Left lung (tissue), 10 donors: ENCODE measurements around the gene RNF144B. TPM values are rescaled to one million over a fixed set of nuclear protein-coding genes. Genes with fewer than 3 reads are reported as not detected.
"Not testable (repeated sequence)": the region's sequence is repeated elsewhere in the genome, so short reads cannot be mapped to it uniquely, and the experiment has no call there.

Source experiments
- ATAC-seq: fragments of 200-7000 bp; cut with Tn5 transposase; one replicate; pipeline ENCODE4 v1.9.1; 2020; ENCODE audit warnings: moderate library complexity
- DNase-seq, 4 donors: peaks; one replicate each; pipeline ENCODE4 v3.0.0-alpha.2; 2013 to 2020
- H3K27ac ChIP-seq, 2 donors: fragments of 200-600 bp; sonication (generic) in 1 of 2; one replicate each; pipeline versions ENCODE4 v1.5.0 to v1.8.0; 2020 to 2021
- H3K27me3 ChIP-seq, 2 donors: fragments of 200-600 bp; sonication (generic) in 1 of 2; one replicate each; pipeline versions ENCODE4 v1.5.0 to v1.8.0; 2020 to 2021
- H3K36me3 ChIP-seq, 2 donors: fragments of 200-600 bp; sonication (generic) in 1 of 2; one replicate each; pipeline versions ENCODE4 v1.5.0 to v1.8.0; 2020 to 2021
- H3K4me1 ChIP-seq, 2 donors: fragments of 200-600 bp; one replicate each; pipeline ENCODE4 v1.8.0; 2021
- H3K4me3 ChIP-seq, 2 donors: fragments of 200-600 bp; sonication (generic) in 1 of 2; one replicate each; pipeline versions ENCODE4 v1.5.0 to v1.8.0; 2020 to 2021; ENCODE audit warnings: mild to moderate bottlenecking in 1 of 2
- H3K9me3 ChIP-seq, 2 donors: fragments of 200-600 bp; sonication (generic) in 1 of 2; one replicate each; pipeline versions ENCODE4 v1.5.0 to v1.8.0; 2020 to 2021
- CTCF ChIP-seq, 2 donors: fragments of 200-600 bp; sonication (generic) in 1 of 2; IDR thresholded peaks; one replicate each; pipeline versions ENCODE4 v1.5.0 to v1.8.0; 2021; ENCODE audit warnings: antibody characterized with exemption in 2 of 2
- intact Hi-C, 2 donors: fragments of 100-400 bp; cut with DNase I; formaldehyde crosslinking; loops; one replicate each; pipeline versions ENCODE4 v1.11.2 to v1.14.2; 2022
- polyA plus RNA-seq, 6 donors: library from polyadenylated mRNA; unstranded; fragments of 120-200 nt; gene quantifications; one replicate each; pipeline ENCODE4 v1.2.1, GENCODE V29; 2013; ENCODE audit not compliant: insufficient read length in 6 of 6
- total RNA-seq, 2 donors: library from RNA; stranded (reverse); fragmentation: NEBNext Ultra II Directional; extraction: Animal tissue kit (Norgen Biotek cat#: 25700); gene quantifications; one replicate each; pipeline ENCODE4 v1.2.1, GENCODE V29; 2021
- donor health status: DM: no; HTN: yes; CAD: no.
- donor health status: DM: no; HTN: no; CAD: no.

The RNF144B gene
- total and polyA plus RNA-seq, 8 donors: 13.9 to 74.8 (median 20.1) TPM

- Histone ChIP-seq H3K4me1 (peaks cover 0 to 86% of the 10 kb centered on the region in 2 donors), H3K27ac (peak overlapping the region in 1 of 2 donors; percentile 71), H3K9me3 (no peaks in the 10 kb centered on the region), H3K27me3 (no peaks in the 10 kb centered on the region), H3K4me3 (no peak overlapping the region), H3K36me3 (peaks cover 0 to 45% of the 10 kb centered on the region in 2 donors)
- DNase-seq: no peak
- no peak for TF ChIP-seq CTCF (IDR thresholded peaks at IDR 0.05)
- intact Hi-C loops: no loop called here
- ATAC-seq: peak; percentile 48
Observed at GRCh38 chr6:18405477-18406293, 18.5 kb downstream of the RNF144B start.

GRCh38 chr6:18406955-18407749 lies 20.0 kb downstream of the RNF144B start:
- Histone ChIP-seq H3K4me1 (peaks cover 0 to 84% of the 10 kb centered on the region in 2 donors), H3K4me3 (no peak overlapping the region), H3K9me3 (no peaks in the 10 kb centered on the region), H3K27ac (no peak overlapping the region), H3K27me3 (no peaks in the 10 kb centered on the region), H3K36me3 (peaks cover 0 to 41% of the 10 kb centered on the region in 2 donors)
- no peak for TF ChIP-seq CTCF (IDR thresholded peaks at IDR 0.05)
- no peak for ATAC-seq
- no peak for DNase-seq
- intact Hi-C loops: no loop called here

- peaks cover 0 to 87% of the 10 kb centered on the region in 2 donors for H3K4me1 ChIP-seq
- ATAC-seq, intact Hi-C loops, H3K4me3 ChIP-seq, DNase-seq, H3K27me3 ChIP-seq, H3K9me3 ChIP-seq: not testable (repeated sequence)
- H3K36me3 ChIP-seq: peaks cover 0 to 24% of the 10 kb centered on the region in 2 donors
- peak overlapping the region in 1 of 2 donors; percentile 78 for H3K27ac ChIP-seq
Observed at GRCh38 chr6:18409602-18410001, 22.5 kb downstream of the RNF144B start.

- peak overlapping the region in 1 of 2 donors; percentile 78 for H3K27ac ChIP-seq
Observed at GRCh38 chr6:18410412-18410811, 23.3 kb downstream of the RNF144B start.

GRCh38 chr6:18412068-18412467 lies 24.9 kb downstream of the RNF144B start:
- H3K36me3 ChIP-seq: peaks cover 0 to 24% of the 10 kb centered on the region in 2 donors
- intact Hi-C loops: no loop called here
- no peak overlapping the region for H3K4me3 ChIP-seq
- H3K9me3 ChIP-seq: no peaks in the 10 kb centered on the region
- peak; percentile 17 for ATAC-seq
- peaks cover 0 to 80% of the 10 kb centered on the region in 2 donors for H3K4me1 ChIP-seq
- DNase-seq: no peak
- H3K27ac ChIP-seq: peak overlapping the region in 1 of 2 donors; percentile 78
- no peak for TF ChIP-seq CTCF (IDR thresholded peaks at IDR 0.05)
- no peaks in the 10 kb centered on the region for H3K27me3 ChIP-seq

More at GRCh38 chr6:18410412-18410811, 23.3 kb downstream of the RNF144B start:
- H3K4me3 ChIP-seq: no peak overlapping the region
- ATAC-seq (no peak), DNase-seq (no peak)
- no peak for TF ChIP-seq CTCF (IDR thresholded peaks at IDR 0.05)
- peaks cover 0 to 24% of the 10 kb centered on the region in 2 donors for H3K36me3 ChIP-seq
- peaks cover 0 to 82% of the 10 kb centered on the region in 2 donors for H3K4me1 ChIP-seq
- H3K27me3 ChIP-seq: no peaks in the 10 kb centered on the region
- intact Hi-C loops: no loop called here
- no peaks in the 10 kb centered on the region for H3K9me3 ChIP-seq
